IMR-90 (cell line): ENCODE data around the gene TICAM1. TPM values are rescaled to one million over a fixed set of nuclear protein-coding genes. Genes with fewer than 3 reads are reported as not detected.

Experiments
- ATAC-seq: fragments of 200-7000 bp; cut with Tn5 transposase; 2 replicates; pipeline ENCODE4 v1.9.1; 2020; ENCODE audit warnings: low read depth, mild to moderate bottlenecking, moderate library complexity
- BruUV-seq: library from RNA; stranded (reverse); fragments of 400-500 nt; replicated peaks from 2 replicates; lab custom pipeline; 2021; lab: Mats Ljungman, UMichigan
- CTCF ChIA-PET: fragments of 300-600 bp; formaldehyde crosslinking; extraction: SDS; loops from one replicate; lab custom pipeline; 2021; ENCODE audit warnings: antibody characterized with exemption; lab: Yijun Ruan, JAX
- POLR2A ChIA-PET: fragments of 300-600 bp; sonication (Branson Sonifier 250); formaldehyde crosslinking; loops from one replicate; lab custom pipeline; 2022; ENCODE audit warnings: antibody characterized with exemption; ENCODE audit not compliant: unreplicated experiment; lab: Charles Lee
- DNase-seq: peaks from one replicate; pipeline ENCODE4 v3.0.0; 2013
- H2AFZ ChIP-seq: replicated peaks from 2 replicates; pipeline ENCODE3; 2013; ENCODE audit warnings: low read length, mild to moderate bottlenecking; ENCODE audit not compliant: poor library complexity
- H2AK5ac ChIP-seq: 2 replicates; pipeline ENCODE4 v1.6.1; 2013; ENCODE audit warnings: low read depth, low read length, inconsistent platforms
- H2AK9ac ChIP-seq: replicated peaks from 2 replicates; pipeline ENCODE3; 2013; ENCODE audit warnings: mild to moderate bottlenecking, low read depth, low read length, moderate library complexity; ENCODE audit not compliant: poor library complexity
- H2BK120ac ChIP-seq: 2 replicates; pipeline ENCODE4 v1.6.1; 2013; ENCODE audit warnings: low read depth, low read length, inconsistent platforms
- H2BK15ac ChIP-seq: 3 replicates; pipeline ENCODE4 v1.6.1; 2013; ENCODE audit warnings: low read depth, low read length, inconsistent platforms
- H2BK20ac ChIP-seq: 2 replicates; pipeline ENCODE4 v1.6.1; 2013; ENCODE audit warnings: low read depth, mild to moderate bottlenecking, inconsistent platforms, low read length, moderate library complexity
- H2BK5ac ChIP-seq: 2 replicates; pipeline ENCODE4 v1.6.1; 2013; ENCODE audit warnings: mild to moderate bottlenecking, low read depth, low read length, inconsistent platforms; ENCODE audit not compliant: poor library complexity, severe bottlenecking
- H3K14ac ChIP-seq: replicated peaks from 2 replicates; pipeline ENCODE4 v1.6.1; 2013; ENCODE audit warnings: low read depth, low read length, inconsistent platforms
- H3K18ac ChIP-seq: 2 replicates; pipeline ENCODE4 v1.6.1; 2013; ENCODE audit warnings: low read depth, low read length, control low read depth
- H3K23ac ChIP-seq: 2 replicates; pipeline ENCODE4 v1.6.1; 2013; ENCODE audit warnings: low read depth, low read length, inconsistent platforms
- H3K27ac ChIP-seq: 2 replicates; pipeline ENCODE4 v1.5.1; 2013; ENCODE audit warnings: mild to moderate bottlenecking, control low read depth, low read length; ENCODE audit not compliant: insufficient read depth
- H3K27me3 ChIP-seq: 2 replicates; pipeline ENCODE4 v1.6.1; 2013; ENCODE audit warnings: low read length; ENCODE audit not compliant: control insufficient read depth, insufficient read depth
- H3K36me3 ChIP-seq: 2 replicates; pipeline ENCODE4 v1.6.1; 2013; ENCODE audit warnings: low read length, mixed read lengths; ENCODE audit not compliant: control insufficient read depth, insufficient read depth
- H3K4ac ChIP-seq: 2 replicates; pipeline ENCODE4 v1.6.1; 2013; ENCODE audit warnings: low read depth, low read length, inconsistent platforms
- H3K4me1 ChIP-seq: 2 replicates; pipeline ENCODE4 v1.6.1; 2013; ENCODE audit warnings: low read length, mixed read lengths; ENCODE audit not compliant: control insufficient read depth, insufficient read depth
- H3K4me2 ChIP-seq: 2 replicates; pipeline ENCODE4 v1.6.1; 2013; ENCODE audit warnings: low read depth, mild to moderate bottlenecking, control low read depth, low read length, moderate library complexity
- H3K4me3 ChIP-seq: 2 replicates; pipeline ENCODE4 v1.5.1; 2013; ENCODE audit warnings: low read depth, mild to moderate bottlenecking, control low read depth, low read length, moderate library complexity; ENCODE audit not compliant: insufficient read depth
- H3K56ac ChIP-seq: 2 replicates; pipeline ENCODE4 v1.6.1; 2013; ENCODE audit warnings: low read length, inconsistent platforms; ENCODE audit not compliant: insufficient read depth; ENCODE audit errors: extremely low read depth
- H3K79me1 ChIP-seq, 2 experiments: 2 replicates each; pipeline ENCODE4 v1.6.1; 2013; ENCODE audit warnings: low read length in 2 of 2, inconsistent platforms in 1 of 2, low read depth in 1 of 2
- H3K9ac ChIP-seq: 2 replicates; pipeline ENCODE4 v1.6.1; 2013; ENCODE audit warnings: low read depth, low read length, control low read depth
- H3K9me1 ChIP-seq: 2 replicates; pipeline ENCODE4 v1.6.1; 2013; ENCODE audit warnings: low read length, inconsistent platforms; ENCODE audit not compliant: insufficient read depth
- H3K9me3 ChIP-seq: 2 replicates; pipeline ENCODE4 v1.6.1; 2013; ENCODE audit warnings: low read length; ENCODE audit not compliant: control insufficient read depth, insufficient read depth
- H4K20me1 ChIP-seq: 2 replicates; pipeline ENCODE4 v1.6.1; 2013; ENCODE audit warnings: low read length, inconsistent platforms; ENCODE audit not compliant: insufficient read depth
- H4K5ac ChIP-seq: 2 replicates; pipeline ENCODE4 v1.6.1; 2013; ENCODE audit warnings: mild to moderate bottlenecking, low read depth, low read length, control low read depth
- H4K8ac ChIP-seq, 2 experiments: 2 replicates each; pipeline ENCODE4 v1.6.1; 2013; ENCODE audit warnings: low read depth in 2 of 2, low read length in 2 of 2, control low read depth in 1 of 2, inconsistent platforms in 1 of 2
- H4K91ac ChIP-seq: 2 replicates; pipeline ENCODE4 v1.6.1; 2013; ENCODE audit warnings: low read depth, low read length, inconsistent platforms; ENCODE audit not compliant: insufficient read depth
- CHD1 ChIP-seq: IDR thresholded peaks from 2 replicates; pipeline ENCODE4 v1.6.1; 2012; ENCODE audit warnings: low read depth, low read length, improper control_type of control experiment
- ELK1 ChIP-seq: fragments of 150-350 bp; IDR thresholded peaks from 2 replicates; pipeline ENCODE4 v1.6.1; 2016; ENCODE audit warnings: low read depth, mild to moderate bottlenecking, low read length, moderate library complexity, borderline replicate concordance
- FOS ChIP-seq: fragments of 150-350 bp; IDR thresholded peaks from 2 replicates; pipeline ENCODE4 v1.6.1; 2016; ENCODE audit warnings: low read depth, low read length
- MAFK ChIP-seq: IDR thresholded peaks from 2 replicates; pipeline ENCODE4 v1.6.1; 2012; ENCODE audit warnings: low read depth, low read length, improper control_type of control experiment
- MAZ ChIP-seq: IDR thresholded peaks from 2 replicates; pipeline ENCODE4 v1.6.1; 2012; ENCODE audit warnings: low read depth, mild to moderate bottlenecking, low read length, improper control_type of control experiment, moderate library complexity, borderline replicate concordance
- MXI1 ChIP-seq: IDR thresholded peaks from 2 replicates; pipeline ENCODE4 v1.6.1; 2012; ENCODE audit warnings: low read depth, mild to moderate bottlenecking, low read length, moderate library complexity, borderline replicate concordance
- NFE2L2 ChIP-seq: fragments of 150-350 bp; IDR thresholded peaks from 2 replicates; pipeline ENCODE4 v1.6.1; 2016; ENCODE audit warnings: low read depth, mild to moderate bottlenecking, low read length
- POLR2A ChIP-seq: IDR thresholded peaks from 2 replicates; pipeline ENCODE4 v1.6.1; 2012; ENCODE audit warnings: mild to moderate bottlenecking, low read depth, low read length
- RAD21 ChIP-seq: IDR thresholded peaks from 2 replicates; pipeline ENCODE4 v1.6.1; 2012; ENCODE audit warnings: low read length, improper control_type of control experiment
- RCOR1 ChIP-seq: IDR thresholded peaks from 2 replicates; pipeline ENCODE4 v1.6.1; 2012; ENCODE audit warnings: mild to moderate bottlenecking, low read length, improper control_type of control experiment; ENCODE audit not compliant: insufficient replicate concordance
- RFX5 ChIP-seq: IDR thresholded peaks from 2 replicates; pipeline ENCODE4 v1.8.0; 2012; ENCODE audit warnings: low read depth, mild to moderate bottlenecking, low read length, moderate library complexity
- WGBS, 2 experiments: methylation state at CpG; one replicate each; pipeline versions ENCODE4 v1.1.5 to v1.1.7; 2013; ENCODE audit warnings: missing lambda C conversion rate in 2 of 2; ENCODE audit not compliant: insufficient read length in 1 of 2; ENCODE audit errors: extremely low coverage in 2 of 2; 5-methylcytosine and 5-hydroxymethylcytosine counted together
- dilution Hi-C: fragments of 300-500 bp; cut with HindIII; formaldehyde crosslinking; loops from one replicate; pipeline ENCODE4 v1.14.3; 2018; ENCODE audit warnings: low sequenced_read_pairs; ENCODE audit not compliant: unreplicated experiment
- in situ Hi-C: fragments of 300-500 bp; cut with MboI; formaldehyde crosslinking; loops from 3 replicates; pipeline ENCODE4 v1.14.3; 2019; ENCODE audit warnings: low sequenced_read_pairs, inconsistent platforms, mixed read lengths
- intact Hi-C: fragments of 100-400 bp; cut with micrococcal nuclease; formaldehyde crosslinking; loops from 2 replicates; pipeline ENCODE4 v1.10.0; 2022
- polyA plus RNA-seq, 3 experiments: library from polyadenylated mRNA; depleted of rRNA; stranded (reverse); fragments of >200 nt; gene quantifications; 2 replicates each; pipeline ENCODE4 v1.2.3, GENCODE V29; 2012; ENCODE audit warnings: low replicate concordance in 1 of 3
- total RNA-seq: library from RNA; depleted of rRNA; stranded (reverse); fragments of >200 nt; gene quantifications from 2 replicates; pipeline ENCODE4 v1.2.3, GENCODE V29; 2012
- TF ChIP-seq, protein P1 (sequence below): conservative IDR thresholded peaks from 2 replicates; pipeline ENCODE4 v1.5.1; 2012; ENCODE audit warnings: mild to moderate bottlenecking, low read depth, low read length, improper control_type of control experiment
- TF ChIP-seq, protein P2 (sequence below): fragments of 150-350 bp; IDR thresholded peaks from 2 replicates; pipeline ENCODE4 v1.6.1; 2017; ENCODE audit warnings: mild to moderate bottlenecking, antibody characterized with exemption, low read length, low read depth

TICAM1 gene
- total and polyA plus RNA-seq, 2 of the 4 experiments (the other 2 are of a cell fraction): 0.90 to 9.2 TPM

DNA sequence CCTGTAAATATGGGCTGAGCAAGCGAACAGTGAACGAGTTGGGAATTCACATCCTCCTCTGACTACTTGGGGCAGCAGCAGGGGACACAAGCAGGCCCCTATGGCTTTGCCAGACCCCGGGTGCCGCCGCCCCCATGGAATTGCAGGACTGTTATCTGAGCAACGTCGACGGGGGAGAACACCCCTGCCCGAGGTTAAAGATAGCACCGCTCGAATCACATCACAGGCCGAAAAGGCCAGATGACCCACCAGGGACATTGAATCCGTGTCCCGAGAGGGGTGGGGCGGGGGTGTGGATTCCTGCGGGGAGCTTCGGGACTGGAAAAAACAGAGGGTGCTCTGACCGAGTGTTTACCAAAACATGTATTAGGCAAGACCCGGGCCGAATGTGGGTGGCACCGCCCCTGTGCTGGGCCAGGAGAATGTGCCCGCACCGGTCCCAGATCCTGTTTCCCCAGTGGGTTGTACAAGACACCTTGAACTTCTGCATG, 30.9 kb downstream of the TICAM1 start:
- Histone ChIP-seq H3K27me3 (no peaks in the 10 kb centered on the region), H2AK9ac (no peak overlapping the region), H2AK5ac (no peak overlapping the region), H3K14ac (no peak overlapping the region), H2BK20ac (no peak overlapping the region), H3K18ac (no peak overlapping the region), H2BK120ac (no peak overlapping the region), H3K23ac (no peak overlapping the region), H3K4me2 (no peak overlapping the region), H3K4ac (no peak overlapping the region), H3K36me3 (peaks cover 11% of the 10 kb centered on the region), H3K4me1 (no peaks in the 10 kb centered on the region), H4K91ac (no peak overlapping the region), H4K5ac (no peak overlapping the region), H3K79me1 (peaks cover 0 to 15% of the 10 kb centered on the region in 2 experiments; a peak in 2 of 4 replicates), H3K27ac (no peak overlapping the region), H4K8ac (no peak overlapping the region), H2BK15ac (no peak overlapping the region), H2BK5ac (no peak overlapping the region), H3K4me3 (no peak overlapping the region), H3K9me3 (no peaks in the 10 kb centered on the region), H2AFZ (no peak overlapping the region), H3K9ac (no peak overlapping the region), H4K20me1 (no peaks in the 10 kb centered on the region; the same call in 1 of the 2 replicates), H3K9me1 (0 out of 2 replicates have a peak, but pooled peaks cover 3% of the 10 kb centered on the region), H3K56ac (no peak overlapping the region)
- ATAC-seq (no peak), DNase-seq (no peak)
- POLR2A ChIA-PET: no interaction called here
- intact Hi-C loops: no loop called here
- TF ChIP-seq MXI1 (no peak), NFE2L2 (no peak), MAZ (no peak), FOS (no peak), RCOR1 (no peak), RAD21 (no peak), RFX5 (no peak), ELK1 (no peak), CHD1 (no peak), MAFK (no peak), POLR2A (no peak)
- TF ChIP-seq, protein P1, sequence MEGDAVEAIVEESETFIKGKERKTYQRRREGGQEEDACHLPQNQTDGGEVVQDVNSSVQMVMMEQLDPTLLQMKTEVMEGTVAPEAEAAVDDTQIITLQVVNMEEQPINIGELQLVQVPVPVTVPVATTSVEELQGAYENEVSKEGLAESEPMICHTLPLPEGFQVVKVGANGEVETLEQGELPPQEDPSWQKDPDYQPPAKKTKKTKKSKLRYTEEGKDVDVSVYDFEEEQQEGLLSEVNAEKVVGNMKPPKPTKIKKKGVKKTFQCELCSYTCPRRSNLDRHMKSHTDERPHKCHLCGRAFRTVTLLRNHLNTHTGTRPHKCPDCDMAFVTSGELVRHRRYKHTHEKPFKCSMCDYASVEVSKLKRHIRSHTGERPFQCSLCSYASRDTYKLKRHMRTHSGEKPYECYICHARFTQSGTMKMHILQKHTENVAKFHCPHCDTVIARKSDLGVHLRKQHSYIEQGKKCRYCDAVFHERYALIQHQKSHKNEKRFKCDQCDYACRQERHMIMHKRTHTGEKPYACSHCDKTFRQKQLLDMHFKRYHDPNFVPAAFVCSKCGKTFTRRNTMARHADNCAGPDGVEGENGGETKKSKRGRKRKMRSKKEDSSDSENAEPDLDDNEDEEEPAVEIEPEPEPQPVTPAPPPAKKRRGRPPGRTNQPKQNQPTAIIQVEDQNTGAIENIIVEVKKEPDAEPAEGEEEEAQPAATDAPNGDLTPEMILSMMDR: no peak
- TF ChIP-seq, protein P2, sequence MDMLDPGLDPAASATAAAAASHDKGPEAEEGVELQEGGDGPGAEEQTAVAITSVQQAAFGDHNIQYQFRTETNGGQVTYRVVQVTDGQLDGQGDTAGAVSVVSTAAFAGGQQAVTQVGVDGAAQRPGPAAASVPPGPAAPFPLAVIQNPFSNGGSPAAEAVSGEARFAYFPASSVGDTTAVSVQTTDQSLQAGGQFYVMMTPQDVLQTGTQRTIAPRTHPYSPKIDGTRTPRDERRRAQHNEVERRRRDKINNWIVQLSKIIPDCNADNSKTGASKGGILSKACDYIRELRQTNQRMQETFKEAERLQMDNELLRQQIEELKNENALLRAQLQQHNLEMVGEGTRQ: no peak
- dilution Hi-C loops: no loop called here
- no TSS peak for BruUV-seq
- in situ Hi-C loops: no loop called here
- WGBS, 2 experiments: 60% methylated on average over 13 of the region's 23 CpGs; no CpG with 5 or more reads in 1 of the 2 experiments
- CTCF ChIA-PET: interaction anchor here (1.4 kb wide), 1 partner anchor 9 kb away, joined by 4 read pairs; the partner anchor contains the start of gene FEM1A
